Suprapubic skin (tissue), 4 donors: ENCODE data around the gene C13orf46.

Source experiments
- EP300 ChIP-seq: sonication (generic); formaldehyde crosslinking; IDR thresholded peaks from one replicate; pipeline ENCODE4 v1.6.1; 2017; ENCODE audit warnings: antibody characterized with exemption
- POLR2A ChIP-seq, 2 donors: fragments of 450-650 bp; IDR thresholded peaks; one replicate each; pipeline ENCODE4 v1.6.1; 2017; ENCODE audit warnings: antibody characterized with exemption in 2 of 2, mild to moderate bottlenecking in 2 of 2, moderate library complexity in 2 of 2
- POLR2AphosphoS5 ChIP-seq, 3 donors: sonication (generic); formaldehyde crosslinking; IDR thresholded peaks; one replicate each; pipeline ENCODE4 v1.6.1; 2017; ENCODE audit warnings: antibody characterized with exemption in 3 of 3
- TF ChIP-seq, protein P1 (sequence below), 2 donors: fragments of 200-600 bp in 1 of 2; fragments of 450-650 bp in 1 of 2; sonication (generic) in 1 of 2; IDR thresholded peaks; one replicate each; pipeline ENCODE4 v1.5.1; 2016 to 2019; ENCODE audit warnings: antibody characterized with exemption in 2 of 2, mild to moderate bottlenecking in 1 of 2, moderate library complexity in 1 of 2

DNA sequence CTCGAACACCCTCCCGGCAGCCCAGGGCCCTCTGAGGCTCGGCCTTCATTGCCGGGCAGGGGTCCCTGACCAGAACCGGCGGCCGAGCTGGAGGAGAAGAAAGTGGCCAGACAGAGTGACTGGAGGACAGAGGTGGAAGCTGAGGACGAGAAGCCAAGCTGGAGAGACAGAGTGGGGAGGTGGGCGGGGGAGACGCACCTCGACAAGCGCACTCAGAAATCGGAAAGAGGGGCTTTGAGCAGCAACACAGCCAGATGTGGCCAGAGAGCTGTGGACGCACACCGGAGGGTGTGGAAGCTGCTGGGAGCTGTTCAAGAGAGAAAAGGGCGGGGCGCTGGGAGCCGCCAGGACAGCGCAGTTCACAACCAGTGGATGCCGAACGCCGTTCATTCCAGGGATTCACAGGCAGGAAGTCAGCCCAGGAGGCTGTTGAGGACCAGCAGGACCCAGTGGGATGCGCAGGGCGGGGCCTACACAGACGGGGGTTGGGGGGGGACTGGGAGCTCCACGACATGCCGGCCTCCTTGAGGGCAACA, 28.2 kb upstream of the C13orf46 start:
- TF ChIP-seq POLR2A (IDR thresholded peaks at IDR 0.05) = no peak
- TF ChIP-seq, protein P1, sequence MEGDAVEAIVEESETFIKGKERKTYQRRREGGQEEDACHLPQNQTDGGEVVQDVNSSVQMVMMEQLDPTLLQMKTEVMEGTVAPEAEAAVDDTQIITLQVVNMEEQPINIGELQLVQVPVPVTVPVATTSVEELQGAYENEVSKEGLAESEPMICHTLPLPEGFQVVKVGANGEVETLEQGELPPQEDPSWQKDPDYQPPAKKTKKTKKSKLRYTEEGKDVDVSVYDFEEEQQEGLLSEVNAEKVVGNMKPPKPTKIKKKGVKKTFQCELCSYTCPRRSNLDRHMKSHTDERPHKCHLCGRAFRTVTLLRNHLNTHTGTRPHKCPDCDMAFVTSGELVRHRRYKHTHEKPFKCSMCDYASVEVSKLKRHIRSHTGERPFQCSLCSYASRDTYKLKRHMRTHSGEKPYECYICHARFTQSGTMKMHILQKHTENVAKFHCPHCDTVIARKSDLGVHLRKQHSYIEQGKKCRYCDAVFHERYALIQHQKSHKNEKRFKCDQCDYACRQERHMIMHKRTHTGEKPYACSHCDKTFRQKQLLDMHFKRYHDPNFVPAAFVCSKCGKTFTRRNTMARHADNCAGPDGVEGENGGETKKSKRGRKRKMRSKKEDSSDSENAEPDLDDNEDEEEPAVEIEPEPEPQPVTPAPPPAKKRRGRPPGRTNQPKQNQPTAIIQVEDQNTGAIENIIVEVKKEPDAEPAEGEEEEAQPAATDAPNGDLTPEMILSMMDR (IDR thresholded peaks at IDR 0.05) = no peak
- no peak for TF ChIP-seq POLR2AphosphoS5 (IDR thresholded peaks at IDR 0.05)
- no peak for TF ChIP-seq EP300
